Ecto neural progenitor cell (in vitro differentiated cells): ENCODE results near the gene PIK3C2B.

Experiments
- DNase-seq: peaks from one replicate; pipeline ENCODE4 v3.0.0-alpha.2; 2018; ENCODE audit warnings: low spot score

PIK3C2B gene

DNA sequence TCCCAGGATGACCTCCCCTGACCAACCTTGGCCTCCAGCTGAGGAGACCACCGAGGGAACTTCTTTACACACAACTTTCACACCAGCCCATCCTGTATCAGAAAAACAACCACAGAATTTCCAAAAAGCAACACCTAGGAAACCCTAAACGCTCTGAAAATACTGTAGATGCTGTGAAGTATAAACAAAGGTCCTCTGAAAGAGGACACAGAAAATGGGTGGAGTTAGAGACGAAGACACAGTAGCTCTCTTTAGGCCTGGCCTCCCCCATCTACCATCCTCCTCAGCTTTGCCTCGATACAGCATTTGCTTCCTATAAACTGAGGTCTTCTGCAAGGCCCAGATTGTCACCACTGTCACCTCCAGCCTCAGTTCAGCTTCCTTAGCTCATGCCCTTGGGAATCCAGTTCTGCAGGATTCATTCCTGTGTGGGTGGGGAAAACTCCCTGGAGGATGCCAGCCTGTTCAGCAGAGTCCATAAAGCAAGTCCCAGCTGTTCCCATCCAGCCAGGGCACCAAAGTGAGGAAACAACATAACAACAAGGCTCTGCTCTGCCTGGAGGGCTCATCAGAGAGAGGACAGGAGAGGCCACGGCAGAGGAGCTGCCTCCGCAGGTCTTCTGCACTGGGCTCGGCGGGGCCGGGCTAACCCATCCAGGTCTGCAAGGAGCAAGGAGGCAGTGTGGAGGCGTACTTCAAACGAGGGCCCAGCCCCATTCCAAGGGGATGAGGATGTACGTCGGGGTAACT is 15.0 kb downstream of the PIK3C2B start:
- DNase-seq: no peak

DNA sequence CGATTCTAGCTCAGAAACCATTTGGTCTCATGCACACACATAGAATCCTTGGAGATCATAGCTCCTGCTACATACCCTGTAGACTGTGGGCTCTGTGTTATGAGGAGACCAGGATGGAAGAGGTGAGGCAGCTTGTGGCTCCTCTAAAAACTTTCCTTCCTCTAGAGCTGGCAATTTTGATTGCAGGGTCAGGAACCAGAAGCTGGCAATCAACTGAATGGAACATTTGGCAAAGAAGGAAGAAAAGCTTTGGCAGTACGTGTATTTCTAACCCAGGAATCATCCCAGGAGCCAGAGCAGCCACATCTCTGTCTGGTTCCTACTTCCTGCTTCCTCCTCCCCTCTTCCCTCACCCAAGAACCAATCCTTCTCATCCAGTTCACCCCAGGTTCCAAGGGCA is 15.7 kb downstream of the PIK3C2B start:
- DNase-seq: no peak

DNA sequence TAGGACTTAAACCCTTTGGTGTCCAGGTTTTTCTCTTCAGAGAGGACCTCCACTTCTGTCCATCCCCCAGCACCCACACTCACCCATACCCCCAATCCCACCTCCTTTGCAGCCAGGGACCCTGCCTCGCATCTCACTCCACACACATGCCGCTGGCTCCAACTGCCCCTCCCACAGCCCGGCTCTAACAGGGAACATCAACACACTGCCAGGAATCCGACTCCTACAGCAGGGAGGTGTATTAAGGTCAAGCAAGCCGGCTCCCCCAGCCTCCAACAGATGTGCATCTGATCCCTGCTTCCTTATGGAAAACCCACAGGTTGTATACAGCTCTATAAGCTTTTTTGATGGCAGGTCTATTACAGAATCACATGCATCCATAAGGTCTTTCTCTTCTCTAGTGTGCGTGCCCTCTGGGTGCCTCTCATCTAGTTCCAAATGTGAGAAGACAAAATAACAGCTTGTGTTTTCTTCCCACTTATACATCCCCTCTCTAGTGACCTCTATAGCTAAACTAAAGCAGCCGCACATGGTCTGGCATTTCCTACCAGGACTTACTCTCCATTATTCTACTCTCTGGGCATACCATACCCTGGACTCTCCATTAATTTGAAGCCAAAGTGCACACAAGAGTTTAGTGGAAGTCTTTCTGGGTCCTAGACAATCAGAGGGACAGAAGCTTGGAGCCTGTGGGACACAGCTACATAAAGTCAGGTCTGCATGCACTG is 16.3 kb downstream of the PIK3C2B start:
- DNase-seq: no peak

DNA sequence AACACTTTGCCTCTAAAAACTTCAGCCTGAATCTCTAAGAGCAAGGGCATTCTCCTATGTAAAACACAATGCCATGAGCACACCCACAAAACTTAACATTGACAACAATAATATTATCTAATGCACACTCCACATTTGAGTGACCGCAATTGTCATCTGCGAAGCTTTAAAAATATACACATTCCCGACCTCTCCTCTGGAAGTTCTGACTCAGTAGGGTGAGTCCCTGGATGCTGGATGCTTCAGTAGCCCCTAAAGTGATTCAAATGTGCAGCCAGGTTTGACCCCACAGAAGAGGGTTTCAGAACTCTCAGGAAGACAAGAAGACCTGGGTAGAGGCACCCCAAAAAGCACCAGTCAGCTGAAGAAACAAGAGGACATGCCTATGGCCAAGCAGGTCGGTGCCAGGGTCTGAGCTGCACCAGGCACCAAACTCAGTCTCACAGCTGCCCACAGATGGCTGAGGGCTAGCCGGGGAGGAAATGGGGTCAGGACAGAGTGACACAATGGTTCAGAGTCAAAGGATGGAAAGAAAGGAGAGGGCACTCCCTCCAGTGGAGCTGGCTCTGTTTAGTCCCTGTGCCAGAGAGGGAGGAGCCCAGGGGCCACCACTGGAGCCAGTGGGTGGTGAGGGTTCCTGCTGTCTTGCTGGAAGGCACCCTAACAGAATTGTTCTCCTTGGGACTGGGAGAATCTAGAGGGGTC is 17.4 kb downstream of the PIK3C2B start:
- DNase-seq: no peak

DNA sequence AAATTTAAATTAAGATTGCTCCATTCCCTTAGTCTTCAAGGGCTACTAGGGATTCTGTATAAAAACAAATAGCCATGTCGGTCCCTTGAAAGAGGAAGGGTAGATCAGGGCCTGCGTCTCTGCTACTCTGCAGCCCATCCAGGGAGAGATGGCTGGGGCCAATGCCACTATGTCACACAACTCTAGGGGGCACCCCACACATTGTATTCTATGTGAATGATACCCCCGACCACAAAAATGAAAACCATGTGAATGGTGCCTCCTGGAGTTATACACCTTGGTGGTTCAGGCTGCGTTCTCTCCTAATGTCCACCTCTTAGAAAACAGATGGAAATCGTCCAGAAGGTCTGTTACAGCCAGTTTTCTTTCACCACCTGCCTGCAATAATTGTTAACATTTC is 18.0 kb downstream of the PIK3C2B start:
- no peak for DNase-seq

DNA sequence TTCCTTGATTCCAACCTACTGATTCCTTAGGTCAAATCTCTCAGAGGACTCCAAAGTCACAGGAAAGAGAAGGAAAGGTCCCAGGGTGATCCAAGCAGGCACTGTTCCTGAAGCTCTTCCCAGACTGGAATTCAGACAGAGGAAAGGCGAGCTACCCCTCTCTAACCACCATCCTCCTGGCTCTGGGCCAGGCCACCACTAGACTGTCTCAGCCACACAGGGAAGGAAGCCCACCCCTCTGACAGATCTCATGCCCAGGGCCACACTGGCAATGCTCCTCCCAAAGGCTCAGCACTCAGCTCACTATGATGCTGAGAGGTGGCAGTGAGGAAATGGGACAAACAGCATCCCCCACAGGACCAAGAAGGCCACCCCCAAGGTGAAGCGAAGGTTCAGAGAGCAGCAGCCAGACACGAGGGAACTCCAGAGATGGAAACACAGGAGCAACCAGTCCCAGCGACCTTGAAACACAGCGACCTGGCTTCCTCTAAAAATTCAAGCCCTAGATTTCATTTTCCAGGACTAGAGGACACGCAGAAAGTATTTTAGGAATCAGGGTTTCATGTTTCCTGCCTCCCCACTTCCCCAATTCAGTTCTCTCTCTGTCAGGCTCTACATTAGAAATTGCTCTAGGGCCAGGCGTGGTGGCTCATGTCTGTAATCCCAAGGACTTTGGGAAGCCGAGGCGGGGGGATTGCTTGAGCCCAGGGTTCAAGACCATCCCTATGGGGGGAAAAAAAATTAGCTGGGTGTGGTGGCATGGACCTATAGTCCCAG is 18.8 kb downstream of the PIK3C2B start:
- no peak for DNase-seq

DNA sequence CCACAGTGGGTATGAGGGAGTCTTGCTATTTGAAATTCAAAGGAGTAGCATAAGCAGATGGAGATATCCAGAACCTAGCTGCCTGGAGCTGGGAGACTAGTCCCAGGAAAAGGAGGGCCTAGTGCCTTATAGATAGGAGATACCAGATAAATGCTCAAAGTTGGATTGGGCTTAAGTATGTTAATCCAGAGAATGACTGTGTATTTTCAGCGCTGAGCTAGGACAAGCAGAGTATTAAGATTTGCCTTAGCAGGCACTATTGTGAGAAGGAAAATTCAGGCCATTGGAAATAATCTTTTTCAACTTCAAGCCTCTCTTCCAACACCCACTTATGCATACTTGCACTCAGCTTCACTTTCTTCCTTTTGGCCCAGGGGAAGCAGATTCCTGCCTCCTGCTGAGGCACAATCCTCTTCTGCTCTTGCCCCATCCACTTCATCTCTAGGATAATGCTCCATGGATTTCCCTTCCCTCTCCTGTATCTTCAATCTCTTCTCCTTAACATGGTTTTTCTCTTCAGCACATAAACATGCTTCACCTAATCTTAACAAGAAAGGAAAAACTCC is 21.1 kb downstream of the PIK3C2B start:
- DNase-seq: no peak

DNA sequence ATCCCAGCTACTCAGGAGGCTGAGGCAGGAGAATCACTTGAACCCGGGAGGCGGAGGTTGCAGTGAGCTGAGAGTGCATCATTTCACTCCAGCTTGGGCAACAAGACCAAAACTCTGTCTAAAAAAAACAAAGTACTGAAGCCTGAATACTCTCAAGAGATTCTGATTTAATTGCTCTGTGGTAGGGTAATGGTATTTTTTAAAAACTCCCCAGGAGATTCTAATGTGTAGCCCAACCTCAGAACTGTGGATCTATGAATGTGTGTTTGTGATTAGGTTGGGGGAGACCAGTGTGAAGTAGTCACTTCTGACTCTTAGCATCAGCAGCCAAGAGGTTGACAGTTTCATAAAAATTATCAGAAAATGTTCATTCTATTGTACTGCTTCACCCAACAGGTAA is 21.9 kb downstream of the PIK3C2B start:
- DNase-seq: no peak

DNA sequence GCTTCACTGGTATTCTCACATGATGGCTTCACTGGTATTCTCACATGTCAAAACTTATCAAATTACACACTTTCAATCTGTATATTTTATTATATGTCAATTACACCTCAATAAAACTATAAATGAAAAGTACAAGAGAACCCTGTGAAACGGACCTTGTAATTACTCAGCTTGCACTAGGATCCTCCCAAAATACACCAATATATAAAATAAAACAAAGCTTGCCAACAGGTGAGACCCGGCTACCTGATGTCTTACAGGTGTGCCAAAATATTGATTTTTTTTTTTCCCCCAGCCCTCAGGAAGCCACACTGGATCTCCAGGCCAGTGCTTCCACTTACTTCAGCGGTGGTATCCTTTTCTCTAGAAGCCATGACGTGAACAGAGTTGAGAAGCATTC is 22.9 kb downstream of the PIK3C2B start:
- no peak for DNase-seq

DNA sequence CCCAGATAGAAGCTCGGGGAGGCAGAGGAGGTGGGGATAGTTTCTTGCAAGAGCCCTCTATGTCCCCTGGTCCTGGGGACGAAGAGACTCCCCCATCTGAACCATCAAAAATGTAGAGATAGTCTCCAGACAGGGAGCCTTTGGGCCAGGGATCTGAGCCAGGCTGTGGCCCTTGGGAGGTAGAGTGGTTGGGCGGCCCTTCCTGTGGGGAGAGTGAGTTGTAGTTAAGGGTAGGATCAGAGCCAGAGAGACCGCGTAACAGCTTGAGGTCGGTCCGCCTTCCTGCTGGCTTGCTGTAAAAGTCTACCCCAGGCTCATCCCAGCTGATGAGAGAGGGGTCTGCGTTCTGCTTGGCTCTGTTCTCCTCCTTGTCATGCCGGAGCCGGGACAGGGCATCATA is 25.3 kb downstream of the PIK3C2B start:
- DNase-seq: no peak

DNA sequence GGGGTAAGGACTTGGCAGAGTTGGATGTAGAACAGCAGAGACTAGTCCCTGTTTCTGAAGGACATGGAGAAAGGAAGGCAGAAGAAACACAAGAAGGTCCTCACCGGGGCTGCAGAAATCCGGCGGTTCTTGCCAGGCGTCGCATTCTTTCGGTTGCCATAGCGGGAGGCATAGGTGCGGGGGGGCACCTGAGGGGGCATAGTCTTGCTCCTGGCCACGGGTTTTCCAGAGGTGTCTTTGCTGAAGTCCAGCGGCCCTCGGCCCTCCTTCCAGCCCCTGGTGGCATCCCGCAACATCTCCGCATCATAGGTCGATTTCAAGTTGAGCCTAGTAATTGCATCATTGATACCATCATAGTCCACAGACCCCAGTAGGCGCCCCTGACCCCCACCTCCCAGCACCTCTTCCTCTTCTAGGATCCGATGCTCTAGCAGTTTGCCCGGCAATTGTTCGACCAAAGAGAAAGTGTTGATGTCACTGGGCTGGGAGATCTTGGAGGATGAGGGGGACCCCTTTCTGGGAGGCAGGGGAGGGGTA is 25.8 kb downstream of the PIK3C2B start:
- no peak for DNase-seq

DNA sequence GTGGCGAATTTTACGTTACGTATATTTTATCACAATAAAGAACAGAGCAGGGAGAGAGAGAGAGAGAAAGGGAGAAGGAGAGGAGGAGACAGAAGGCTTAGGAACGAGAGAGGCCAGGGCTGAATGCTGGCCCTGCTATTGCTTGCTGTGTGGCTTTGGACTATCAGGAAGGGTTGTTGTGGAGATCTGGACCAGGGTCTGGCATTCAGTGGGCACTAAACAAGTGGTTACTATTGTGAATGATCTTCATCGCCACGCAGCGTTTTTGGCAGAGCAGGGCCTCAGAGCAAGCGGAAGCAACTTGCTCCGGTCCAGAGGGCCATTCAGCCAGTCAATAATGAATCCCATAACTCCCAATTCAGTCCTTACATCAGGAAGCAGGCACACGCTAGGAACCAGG is 26.4 kb downstream of the PIK3C2B start:
- DNase-seq: no peak

DNA sequence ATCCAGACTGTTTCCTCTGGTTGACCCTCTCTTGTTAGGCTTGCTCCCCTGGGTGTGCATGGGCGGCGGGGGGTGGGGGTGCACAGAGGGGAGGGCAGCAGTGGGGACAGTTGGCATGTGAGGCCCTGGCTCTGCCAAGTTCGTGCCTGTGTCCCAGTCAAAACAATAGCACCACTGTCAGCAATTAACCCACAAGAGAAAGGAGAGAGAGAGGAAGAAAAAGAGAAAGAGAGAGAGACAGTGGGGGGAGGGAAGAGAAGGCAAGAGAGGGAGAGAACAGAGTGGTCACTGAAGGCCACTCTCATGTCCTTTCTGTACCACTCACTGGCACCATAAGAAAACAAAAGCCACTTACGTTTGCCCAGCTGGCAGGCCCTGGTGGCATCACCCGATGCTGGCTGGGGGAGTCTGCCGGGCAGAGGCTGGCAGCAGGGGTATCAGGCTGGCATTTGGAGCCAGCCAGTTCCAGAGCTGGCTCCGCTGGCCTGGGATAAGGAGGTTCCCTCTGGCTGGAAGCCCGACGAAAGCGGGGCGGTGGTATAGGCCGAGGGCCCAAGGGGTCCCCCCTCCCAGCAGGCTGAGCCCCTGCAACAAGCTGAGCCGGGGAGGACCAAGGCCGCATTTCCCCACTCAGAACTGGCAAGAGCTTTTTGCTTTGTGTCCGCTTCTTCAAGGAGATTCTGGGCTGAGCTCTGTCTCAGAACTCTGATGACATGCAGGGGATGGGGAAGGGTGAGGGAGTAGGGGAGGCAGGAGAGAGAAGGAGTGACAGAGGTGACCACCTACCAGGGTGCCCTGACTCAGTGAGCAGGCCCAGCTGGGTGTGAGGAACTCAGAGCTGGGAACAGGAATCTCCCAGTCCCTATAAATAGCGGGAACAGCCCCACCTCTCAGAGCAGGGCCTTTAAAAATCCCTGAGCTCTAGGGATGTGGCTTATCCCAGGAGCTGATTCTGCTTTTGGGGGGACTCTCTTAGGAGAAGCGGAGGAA is 27.9 kb downstream of the PIK3C2B start:
- DNase-seq: no peak

DNA sequence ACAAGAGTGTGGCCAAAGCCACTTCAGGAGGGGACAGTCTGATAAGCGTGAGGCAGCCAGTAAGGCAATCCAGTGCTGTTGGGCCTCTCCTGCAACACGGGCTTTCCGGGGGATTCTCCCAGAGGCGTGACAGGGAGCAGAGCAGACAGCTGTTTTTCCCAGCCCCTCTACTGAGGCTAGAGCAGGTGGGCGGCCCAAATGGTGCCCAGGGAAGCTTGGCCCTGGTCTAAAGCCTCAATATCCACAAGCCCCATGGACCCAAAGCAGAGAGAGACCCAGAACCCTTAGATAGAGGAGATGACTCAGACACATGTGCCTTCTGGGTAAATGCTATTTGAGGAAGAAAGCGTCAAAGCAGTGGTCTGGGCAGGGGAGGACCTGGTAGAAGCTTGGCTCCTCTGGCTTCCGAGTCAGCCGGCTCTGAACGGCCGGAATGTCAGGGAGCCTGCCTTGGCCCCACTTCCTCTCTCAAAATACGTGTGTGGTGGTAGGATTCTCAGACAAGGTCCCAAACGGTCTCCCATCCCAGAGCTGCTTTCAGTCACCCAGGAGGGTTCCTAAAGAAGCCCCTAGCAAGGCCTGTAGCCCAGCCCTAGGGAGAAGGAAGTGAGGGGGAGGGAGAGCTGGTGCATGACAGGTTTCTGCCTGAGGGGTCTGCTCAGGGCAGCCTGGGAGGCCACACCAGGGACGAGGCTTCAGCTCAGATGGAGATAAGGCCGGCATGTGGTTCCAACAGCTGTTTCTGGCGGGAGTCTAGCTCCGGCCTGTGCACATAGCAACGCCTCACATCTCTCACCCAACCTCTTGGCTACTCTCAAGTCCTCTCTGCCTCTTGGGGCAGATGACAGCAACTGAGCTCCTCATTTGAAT is 28.8 kb downstream of the PIK3C2B start:
- DNase-seq: no peak

DNA sequence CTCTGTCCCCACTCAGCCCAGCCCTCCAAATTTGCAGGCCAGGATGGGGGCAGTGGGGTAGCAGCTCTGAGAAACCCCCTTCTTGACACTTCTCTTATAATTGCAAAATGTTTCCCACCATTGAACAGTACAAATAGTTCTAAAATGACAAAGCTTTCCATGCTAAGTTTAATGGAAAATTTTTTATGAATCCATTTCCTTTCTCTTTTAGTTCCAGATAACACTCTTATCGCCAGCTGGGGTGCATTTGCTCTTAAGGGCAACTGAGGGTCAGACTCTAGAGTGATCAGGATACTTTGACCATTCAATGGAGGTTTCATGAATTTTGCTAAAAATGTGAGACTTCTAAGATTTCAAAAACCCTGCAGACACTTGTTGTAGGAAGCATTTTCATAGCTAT is 29.9 kb downstream of the PIK3C2B start:
- DNase-seq: no peak

DNA sequence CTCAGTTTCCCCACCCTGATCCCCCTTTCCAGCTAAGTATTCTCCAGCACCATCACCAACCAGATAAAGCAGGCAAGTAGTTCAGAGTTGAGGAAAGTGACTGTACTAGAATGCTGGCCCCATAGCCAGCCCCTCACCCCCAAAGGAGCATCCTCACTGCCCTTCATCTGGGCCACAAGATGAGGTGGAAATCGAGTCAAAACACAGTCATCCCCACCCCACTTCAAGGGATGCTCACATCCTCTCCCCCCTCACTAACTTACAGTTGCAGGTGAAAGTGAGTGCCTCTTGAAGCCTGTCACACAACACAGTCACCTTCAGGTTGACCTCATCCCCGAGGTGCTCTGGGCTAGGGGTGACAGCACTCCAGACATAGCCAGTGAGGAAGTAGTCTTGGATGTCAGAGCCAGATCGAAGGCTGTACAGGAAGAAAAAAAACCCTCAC is 30.4 kb downstream of the PIK3C2B start:
- no peak for DNase-seq

DNA sequence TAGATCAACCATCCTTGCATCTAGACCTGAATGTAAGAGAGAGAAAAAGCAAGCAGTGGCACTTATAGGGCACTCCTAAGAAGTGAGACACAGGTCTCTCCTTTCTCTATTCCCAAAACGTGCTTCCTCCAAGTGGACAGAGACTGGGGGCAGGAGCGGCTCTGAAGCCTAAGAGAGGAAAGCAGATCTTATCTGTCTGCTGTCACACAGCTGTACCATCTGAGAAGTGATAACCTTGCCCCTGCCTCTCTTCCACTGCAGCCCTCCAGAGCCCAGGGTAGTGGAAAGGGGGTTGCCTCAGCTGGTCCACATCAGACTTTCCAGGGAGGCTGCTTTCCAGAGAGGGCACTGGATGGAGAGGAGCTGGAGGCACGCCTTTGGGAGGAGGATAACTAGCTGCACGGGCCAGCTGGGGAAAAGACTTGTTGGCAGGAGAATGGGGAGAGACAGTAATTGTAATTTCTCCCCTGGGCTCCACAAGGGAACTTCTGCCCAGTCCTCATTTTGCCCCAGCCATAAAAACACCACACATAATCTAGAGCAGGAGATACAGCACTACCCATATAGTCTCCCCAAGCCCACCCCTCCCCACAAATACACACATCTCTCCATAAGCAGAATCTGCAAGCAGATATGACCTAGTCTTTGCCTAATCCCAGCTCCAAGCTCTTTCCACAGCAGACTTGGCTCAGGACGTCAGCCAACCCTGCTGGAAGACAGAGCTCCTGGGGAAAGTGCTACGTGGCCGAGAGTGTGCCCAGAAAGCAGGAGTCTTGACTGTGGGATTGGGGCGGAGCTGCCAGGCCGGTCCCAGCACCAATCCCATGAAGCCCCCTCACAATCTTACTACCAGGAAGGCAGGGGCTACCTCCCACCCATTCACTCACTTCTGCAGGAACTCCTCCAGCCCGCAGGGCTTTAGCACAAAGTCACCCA is 31.2 kb downstream of the PIK3C2B start:
- DNase-seq: no peak

DNA sequence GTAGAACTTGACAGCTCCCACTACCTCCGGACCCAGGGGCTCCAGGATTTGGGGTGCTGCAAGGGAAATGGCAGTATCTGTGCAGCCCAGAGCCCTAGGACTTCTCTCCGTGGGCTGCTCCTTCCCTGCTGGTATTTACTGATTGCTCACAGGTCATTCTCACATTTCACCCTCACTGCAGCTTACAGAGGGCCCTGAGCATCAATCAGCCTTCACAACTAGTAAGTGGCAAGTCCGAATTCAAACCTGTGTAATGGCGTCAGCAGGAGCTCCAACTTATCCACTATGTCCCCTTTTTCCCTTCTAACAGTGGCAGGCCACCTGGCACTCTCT is 32.4 kb downstream of the PIK3C2B start:
- no peak for DNase-seq
